HG02588 (cell line): ENCODE results near the gene MYO3A.

Source experiments
- ATAC-seq: cut with Tn5 transposase; IDR thresholded peaks from one replicate; pipeline ENCODE4 v1.9.1; 2021; ENCODE audit warnings: mild to moderate bottlenecking, moderate library complexity; ENCODE audit not compliant: unreplicated experiment

MYO3A gene

GRCh38 chr10:26254616-26255015 lies 320.6 kb downstream of the MYO3A start:
- ATAC-seq = no peak

- ATAC-seq = no peak
Observed at GRCh38 chr10:26259341-26259740, 325.3 kb downstream of the MYO3A start.
